A549 (cell line): ENCODE results near the gene DSCAM. TPM values are rescaled to one million over a fixed set of nuclear protein-coding genes. Genes with fewer than 3 reads are reported as not detected.

Experiments
- ATAC-seq, 2 experiments: fragments of 200-7000 bp in 1 of 2; fragments of >200 bp in 1 of 2; cut with Nextera tagmentation in 1 of 2; cut with Tn5 transposase in 1 of 2; 3 replicates each; pipeline versions ENCODE4 v1.8.0 to v1.9.1; 2018 to 2020; ENCODE audit warnings: mild to moderate bottlenecking in 1 of 2, moderate library complexity in 1 of 2
- CTCF ChIA-PET: fragments of 300-600 bp; sonication (Branson Sonifier 250); formaldehyde crosslinking; extraction: SDS; loops from one replicate; lab custom pipeline; 2021; ENCODE audit warnings: antibody characterized with exemption, inconsistent platforms; lab: Yijun Ruan, JAX
- POLR2A ChIA-PET: fragments of 350-600 bp; formaldehyde crosslinking; extraction: SDS; loops from one replicate; lab custom pipeline; 2021; ENCODE audit warnings: antibody characterized with exemption, inconsistent platforms; lab: Yijun Ruan, JAX
- DNase-seq, 2 experiments: peaks; one replicate each; pipeline versions ENCODE4 v3.0.0 to v3.0.0-alpha.2; 2011 to 2016; ENCODE audit warnings: low read depth in 1 of 2, low spot score in 1 of 2
- FAIRE-seq: peaks from 2 replicates; lab custom pipeline; 2011; peaks lifted over from hg19 to GRCh38; lab: Jason Lieb, UNC
- H3K27ac ChIP-seq, 2 experiments: fragments of >200 bp; sonication (Bioruptor Twin); formaldehyde crosslinking; 3 replicates each; pipeline ENCODE4 v1.5.1; 2016 to 2017
- H3K4me1 ChIP-seq: fragments of >200 bp; sonication (Bioruptor Twin); formaldehyde crosslinking; 3 replicates; pipeline ENCODE4 v1.6.1; 2016
- H3K4me2 ChIP-seq: fragments of >200 bp; sonication (Bioruptor Twin); formaldehyde crosslinking; 3 replicates; pipeline ENCODE4 v1.6.1; 2016
- H3K4me3 ChIP-seq: fragments of >200 bp; sonication (Bioruptor Twin); formaldehyde crosslinking; 3 replicates; pipeline ENCODE4 v1.5.1; 2016
- H3K9me3 ChIP-seq: fragments of >200 bp; sonication (Bioruptor Twin); formaldehyde crosslinking; 3 replicates; pipeline ENCODE4 v1.6.1; 2016
- BCL3 ChIP-seq: fragments of >200 bp; sonication (Bioruptor Twin); formaldehyde crosslinking; IDR thresholded peaks from 3 replicates; pipeline ENCODE4 v1.6.1; 2016
- CBX8 ChIP-seq: fragments of 200-600 bp; sonication (generic); IDR thresholded peaks from 2 replicates; pipeline ENCODE4 v1.6.1; 2016
- CEBPB ChIP-seq, 2 experiments: fragments of >200 bp in 1 of 2; sonication (Bioruptor Twin) in 1 of 2; formaldehyde crosslinking in 1 of 2; IDR thresholded peaks; 2 replicates each; pipeline ENCODE4 v1.6.1; 2012 to 2016
- CTCF ChIP-seq: fragments of >200 bp; sonication (Bioruptor Twin); formaldehyde crosslinking; IDR thresholded peaks from 3 replicates; pipeline ENCODE4 v1.5.1; 2016
- E2F6 ChIP-seq: IDR thresholded peaks from 2 replicates; pipeline ENCODE4 v1.6.1; 2012; ENCODE audit warnings: low read depth, borderline replicate concordance
- EHF ChIP-seq: fragments of 250-450 bp; sonication (Bioruptor Pico); IDR thresholded peaks from 2 replicates; pipeline ENCODE4 v1.5.0; 2020; ENCODE audit warnings: mild to moderate bottlenecking
- EP300 ChIP-seq, 2 experiments: fragments of >200 bp; sonication (Bioruptor Twin); formaldehyde crosslinking; IDR thresholded peaks; 2 replicates in 1 of 2; 3 replicates in 1 of 2; pipeline ENCODE4 v1.6.1; 2016 to 2017
- ESRRA ChIP-seq: fragments of 150-350 bp; IDR thresholded peaks from 2 replicates; pipeline ENCODE4 v1.6.1; 2014; ENCODE audit warnings: mild to moderate bottlenecking, low read length, borderline replicate concordance
- FOSB ChIP-seq: fragments of 250-450 bp; sonication (Bioruptor Pico); IDR thresholded peaks from 2 replicates; pipeline ENCODE4 v1.5.0; 2020; ENCODE audit warnings: mild to moderate bottlenecking, moderate library complexity
- FOSL2 ChIP-seq, 2 experiments: fragments of 450-650 bp in 1 of 2; fragments of >200 bp in 1 of 2; sonication (Bioruptor Twin) in 1 of 2; formaldehyde crosslinking; IDR thresholded peaks; 2 replicates each; pipeline versions ENCODE4 v1.5.0 to v1.6.1; 2016 to 2020; ENCODE audit warnings: mild to moderate bottlenecking in 1 of 2, moderate library complexity in 1 of 2
- GATA3 ChIP-seq: IDR thresholded peaks from 2 replicates; pipeline ENCODE4 v1.6.1; 2012; ENCODE audit warnings: borderline replicate concordance
- HDAC2 ChIP-seq: fragments of 200-600 bp; sonication (generic); IDR thresholded peaks from 2 replicates; pipeline ENCODE4 v1.6.1; 2016
- HES2 ChIP-seq: fragments of >200 bp; sonication (Bioruptor Twin); formaldehyde crosslinking; IDR thresholded peaks from 2 replicates; pipeline ENCODE4 v1.6.1; 2016
- HEYL ChIP-seq: fragments of 250-450 bp; sonication (Bioruptor Pico); IDR thresholded peaks from 2 replicates; pipeline ENCODE4 v1.8.0; 2021; ENCODE audit warnings: mild to moderate bottlenecking, moderate library complexity
- HMGXB4 ChIP-seq: fragments of 250-450 bp; sonication (Bioruptor Pico); IDR thresholded peaks from 2 replicates; pipeline ENCODE4 v1.5.0; 2021; ENCODE audit warnings: mild to moderate bottlenecking, moderate library complexity, borderline replicate concordance
- HOXB13 ChIP-seq: fragments of 250-450 bp; sonication (Bioruptor Pico); IDR thresholded peaks from 2 replicates; pipeline ENCODE4 v1.5.0; 2020; ENCODE audit warnings: low read depth, mild to moderate bottlenecking, moderate library complexity
- JUN ChIP-seq, 2 experiments: fragments of >200 bp; sonication (Bioruptor Twin); formaldehyde crosslinking; IDR thresholded peaks; 2 replicates in 1 of 2; 3 replicates in 1 of 2; pipeline ENCODE4 v1.6.1; 2016 to 2017
- JUNB ChIP-seq: fragments of >200 bp; sonication (Bioruptor Twin); formaldehyde crosslinking; IDR thresholded peaks from 2 replicates; pipeline ENCODE4 v1.6.1; 2016
- KDM1A ChIP-seq: fragments of 200-600 bp; sonication (generic); IDR thresholded peaks from 2 replicates; pipeline ENCODE4 v1.6.1; 2016; ENCODE audit warnings: low read depth, mild to moderate bottlenecking
- KDM5A ChIP-seq: fragments of 200-600 bp; sonication (generic); IDR thresholded peaks from 2 replicates; pipeline ENCODE4 v1.6.1; 2016; ENCODE audit warnings: antibody characterized with exemption, mild to moderate bottlenecking
- MYC ChIP-seq: IDR thresholded peaks from 2 replicates; pipeline ENCODE4 v1.6.1; 2012; ENCODE audit warnings: mild to moderate bottlenecking, inconsistent platforms, low read length, improper control_type of control experiment, borderline replicate concordance
- PHF8 ChIP-seq: fragments of 200-600 bp; sonication (generic); IDR thresholded peaks from 2 replicates; pipeline ENCODE4 v1.6.1; 2016; ENCODE audit warnings: low read depth, mild to moderate bottlenecking, antibody characterized with exemption, moderate library complexity, borderline replicate concordance
- RAD21 ChIP-seq, 2 experiments: fragments of >200 bp in 1 of 2; sonication (Bioruptor Twin) in 1 of 2; formaldehyde crosslinking in 1 of 2; IDR thresholded peaks in 1 of 2; conservative IDR thresholded peaks in 1 of 2; 2 replicates in 1 of 2; 3 replicates in 1 of 2; pipeline ENCODE4 v1.6.1; 2012 to 2018; ENCODE audit warnings: inconsistent platforms in 1 of 2
- RCOR1 ChIP-seq: fragments of 150-350 bp; IDR thresholded peaks from 2 replicates; pipeline ENCODE4 v1.6.1; 2014; ENCODE audit warnings: antibody characterized with exemption, low read length, low read depth
- ZNF302 ChIP-seq: fragments of 250-450 bp; sonication (Bioruptor Pico); IDR thresholded peaks from 2 replicates; pipeline ENCODE4 v1.9.0; 2021; ENCODE audit warnings: inconsistent platforms, mild to moderate bottlenecking, moderate library complexity
- WGBS: methylation state at CpG from one replicate; pipeline ENCODE4 v1.1.6; 2017; ENCODE audit errors: missing lambda C conversion rate; 5-methylcytosine and 5-hydroxymethylcytosine counted together
- polyA plus RNA-seq, 4 experiments: library from polyadenylated mRNA; depleted of rRNA in 3 of 4; stranded (reverse); fragments of >200 nt; fragmentation: RNase III in 1 of 4; extraction: RNeasy Plus Mini Kit Qiagen cat#74134 plus additional on column Dnase treatment in 1 of 4; gene quantifications; 2 replicates in 3 of 4; 3 replicates in 1 of 4; pipeline ENCODE4 v1.2.3, GENCODE V29; 2011 to 2017
- TF ChIP-seq, protein P1 (sequence below): IDR thresholded peaks from 2 replicates; pipeline ENCODE4 v1.6.1; 2012
- TF ChIP-seq, protein P2 (sequence below): IDR thresholded peaks from 2 replicates; pipeline ENCODE4 v1.6.1; 2012

Gene DSCAM
- polyA plus RNA-seq, 2 of the 4 experiments (the other 2 are of a cell fraction), result not detected

DNA sequence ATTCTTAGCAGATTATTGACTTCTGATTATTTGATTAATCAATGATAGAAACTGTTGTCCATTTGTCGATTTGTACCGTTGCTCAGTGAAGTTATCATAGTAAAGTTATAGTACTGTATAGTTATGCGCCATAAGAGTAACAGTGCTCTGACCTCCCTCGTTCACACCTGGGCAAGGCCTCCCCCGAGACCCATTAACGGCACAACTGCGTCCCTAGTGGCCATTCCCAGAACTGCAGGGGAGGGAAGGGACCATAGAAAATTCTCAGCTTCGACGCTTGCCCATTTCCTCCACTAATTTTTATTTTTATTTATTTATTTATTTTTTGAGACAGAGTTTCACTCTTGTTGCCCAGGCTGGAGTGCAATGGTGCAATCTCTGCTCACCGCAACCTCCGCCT lies 334.4 kb downstream of the DSCAM start:
- H3K27ac ChIP-seq, result peak overlapping the region in 1 of 2 experiments; percentile 23; a peak in 1 of 6 replicates
- no peak for DNase-seq
- FAIRE-seq, result no peak
- H3K9me3 ChIP-seq, result no peaks in the 10 kb centered on the region
- no peak overlapping the region for H3K4me3 ChIP-seq
- TF ChIP-seq E2F6 (no peak), KDM5A (no peak), FOSB (CRISPR knock-in tag) (no peak), CTCF (peak; percentile 23; the same call in 2 of the 3 replicates), HOXB13 (CRISPR knock-in tag) (no peak), RAD21 (conservative IDR thresholded peaks at IDR 0.05 in 1 of 2, IDR thresholded peaks at IDR 0.05 in 1 of 2) (peak in 1 of 2 experiments; percentile 43; a peak in 2 of 5 replicates)
- TF ChIP-seq, protein P1, sequence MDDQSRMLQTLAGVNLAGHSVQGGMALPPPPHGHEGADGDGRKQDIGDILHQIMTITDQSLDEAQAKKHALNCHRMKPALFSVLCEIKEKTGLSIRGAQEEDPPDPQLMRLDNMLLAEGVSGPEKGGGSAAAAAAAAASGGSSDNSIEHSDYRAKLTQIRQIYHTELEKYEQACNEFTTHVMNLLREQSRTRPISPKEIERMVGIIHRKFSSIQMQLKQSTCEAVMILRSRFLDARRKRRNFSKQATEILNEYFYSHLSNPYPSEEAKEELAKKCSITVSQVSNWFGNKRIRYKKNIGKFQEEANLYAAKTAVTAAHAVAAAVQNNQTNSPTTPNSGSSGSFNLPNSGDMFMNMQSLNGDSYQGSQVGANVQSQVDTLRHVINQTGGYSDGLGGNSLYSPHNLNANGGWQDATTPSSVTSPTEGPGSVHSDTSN, result no peak
- no peak for ATAC-seq
- CTCF ChIA-PET, result interaction anchor here (0.7 to 2.5 kb wide), 4 partner anchors 42 to 304 kb away, joined by 3 to 13 read pairs (median 4); no protein-coding TSS in a partner anchor
- H3K4me1 ChIP-seq, result peaks cover 38% of the 10 kb centered on the region; the same call in 2 of the 3 replicates
- H3K4me2 ChIP-seq, result 0 out of 3 replicates have a peak overlapping the region, but pooled peaks have one; percentile 38
- 64% methylated on average over 11 of the region's 11 CpGs for WGBS
- POLR2A ChIA-PET, result no interaction called here

- POLR2A ChIA-PET, result no interaction called here
- Histone ChIP-seq H3K9me3 (no peaks in the 10 kb centered on the region), H3K27ac (peak overlapping the region; percentile 59 to 81)
- no peak for TF ChIP-seq KDM1A
- no peak for TF ChIP-seq HDAC2
- peak; percentile 55 to 70; a peak in 1 of 5 replicates for TF ChIP-seq EP300 (IDR thresholded peaks at IDR 0.05)
- peak in 1 of 2 experiments; percentile 57; a peak in 2 of 5 replicates for TF ChIP-seq JUN (IDR thresholded peaks at IDR 0.05)
- TF ChIP-seq BCL3, result peak; percentile 54; the same call in 1 of the 3 replicates
- no peak for TF ChIP-seq HOXB13 (CRISPR knock-in tag)
- TF ChIP-seq, protein P1, result no peak
- TF ChIP-seq HEYL (CRISPR knock-in tag), result no peak
- TF ChIP-seq ZNF302 (CRISPR knock-in tag), result no peak
- TF ChIP-seq, protein P2, sequence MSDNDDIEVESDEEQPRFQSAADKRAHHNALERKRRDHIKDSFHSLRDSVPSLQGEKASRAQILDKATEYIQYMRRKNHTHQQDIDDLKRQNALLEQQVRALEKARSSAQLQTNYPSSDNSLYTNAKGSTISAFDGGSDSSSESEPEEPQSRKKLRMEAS, result no peak; the same call in 1 of the 2 replicates
- no peak for TF ChIP-seq E2F6
- peak; percentile 53; the same call in 1 of the 2 replicates for TF ChIP-seq GATA3
- no peak for TF ChIP-seq RCOR1
- no peak for TF ChIP-seq ESRRA
- TF ChIP-seq PHF8, result no peak
- no peak for TF ChIP-seq KDM5A
- no peak for TF ChIP-seq CBX8
- TF ChIP-seq HES2, result peak; percentile 41; the same call in 1 of the 2 replicates
- peak; percentile 97 for TF ChIP-seq JUNB
- no peak for TF ChIP-seq EHF (CRISPR knock-in tag)
- TF ChIP-seq FOSL2 (IDR thresholded peaks at IDR 0.05), result peak; percentile 95
- TF ChIP-seq FOSL2 (CRISPR knock-in tag; IDR thresholded peaks at IDR 0.05), result peak; percentile 94
- peak; percentile 84 to 88 for TF ChIP-seq CEBPB (IDR thresholded peaks at IDR 0.05)
- no peak for TF ChIP-seq MYC
- no peak for TF ChIP-seq HMGXB4 (CRISPR knock-in tag)
- TF ChIP-seq, all 56 proteins: peak for 8
- FAIRE-seq, result no peak
- peak; percentile 26 to 56 for DNase-seq
- WGBS, result 5% methylated on average over 2 of the region's 2 CpGs
- Histone ChIP-seq H3K4me2 (peak overlapping the region; percentile 62), H3K4me1 (peaks cover 48% of the 10 kb centered on the region; the same call in 2 of the 3 replicates), H3K4me3 (no peak overlapping the region)
- CTCF ChIA-PET, result no interaction called here
- ATAC-seq, result peak; percentile 94 to 96
Observed at GRCh38 chr21:40507978-40508377, 339.0 kb downstream of the DSCAM start.
